GM12874 (cell line): ENCODE measurements around the gene ITPKB.

Source experiments
- CTCF ChIP-seq: IDR thresholded peaks from 2 replicates; pipeline ENCODE4 v1.5.1; 2011; ENCODE audit warnings: low read depth, mild to moderate bottlenecking, control low read depth, low read length, moderate library complexity; ENCODE audit not compliant: insufficient read depth

Gene ITPKB

GRCh38 chr1:226657895-226658545 lies 81.1 kb downstream of the ITPKB start:
- TF ChIP-seq CTCF, result no peak

GRCh38 chr1:226656601-226657277 lies 82.3 kb downstream of the ITPKB start:
- no peak for TF ChIP-seq CTCF

GRCh38 chr1:226656201-226656600 lies 82.9 kb downstream of the ITPKB start:
- no peak for TF ChIP-seq CTCF

- TF ChIP-seq CTCF, result no peak
Measured at GRCh38 chr1:226655251-226656163, 83.6 kb downstream of the ITPKB start.

- no peak for TF ChIP-seq CTCF
Measured at GRCh38 chr1:226654668-226655055, 84.4 kb downstream of the ITPKB start.

GRCh38 chr1:226654046-226654667 lies 84.9 kb downstream of the ITPKB start:
- no peak for TF ChIP-seq CTCF

- no peak for TF ChIP-seq CTCF
Measured at GRCh38 chr1:226653311-226653921, 85.7 kb downstream of the ITPKB start.
